ENCODE results near the gene SGSH.
A peak's percentile ranks its signal among the peaks of the same experiment; 100 is the strongest.

SGSH gene

GRCh38 chr17:80224683-80225082 is 4.5 kb upstream of the SGSH start:
- Mint-ChIP-seq H3K4me3 (no peak overlapping the region), H3K9me3 (no peaks in the 10 kb centered on the region), H3K36me3 (no peaks in the 10 kb centered on the region), H3K4me1 (peaks cover 2% of the 10 kb centered on the region), H3K27me3 (peaks cover 20% of the 10 kb centered on the region), H3K27ac (no peak overlapping the region)
- CTCF ChIA-PET, result no interaction called here
- DNase-seq, result no peak

- Mint-ChIP-seq H3K9me3 (no peaks in the 10 kb centered on the region), H3K27me3 (peaks cover 24% of the 10 kb centered on the region), H3K27ac (no peak overlapping the region), H3K36me3 (no peaks in the 10 kb centered on the region), H3K4me3 (no peak overlapping the region), H3K4me1 (peaks cover 9% of the 10 kb centered on the region)
- DNase-seq, result no peak
- CTCF ChIA-PET, result no interaction called here
Observed at GRCh38 chr17:80223838-80224497, 3.8 kb upstream of the SGSH start.

GRCh38 chr17:80223142-80223815 is 3.1 kb upstream of the SGSH start:
- peaks cover 1% of the 10 kb centered on the region for H3K36me3 Mint-ChIP-seq
- CTCF ChIA-PET, result no interaction called here
- no peak for DNase-seq
- peaks cover 24% of the 10 kb centered on the region for H3K27me3 Mint-ChIP-seq
- H3K9me3 Mint-ChIP-seq, result no peaks in the 10 kb centered on the region
- peaks cover 16% of the 10 kb centered on the region for H3K4me1 Mint-ChIP-seq
- H3K27ac Mint-ChIP-seq, result no peak overlapping the region
- H3K4me3 Mint-ChIP-seq, result peak overlapping the region; percentile 24

- DNase-seq, result no peak
- CTCF ChIA-PET, result no interaction called here
- Mint-ChIP-seq H3K27ac (no peak overlapping the region), H3K36me3 (peaks cover 3% of the 10 kb centered on the region), H3K27me3 (peaks cover 24% of the 10 kb centered on the region), H3K9me3 (no peaks in the 10 kb centered on the region), H3K4me1 (peaks cover 18% of the 10 kb centered on the region), H3K4me3 (peak overlapping the region; percentile 33)
Observed at GRCh38 chr17:80222376-80223141, 2.4 kb upstream of the SGSH start.

GRCh38 chr17:80221351-80222105 is 1.4 kb upstream of the SGSH start:
- Mint-ChIP-seq H3K4me3 (peak overlapping the region; percentile 70), H3K36me3 (peaks cover 6% of the 10 kb centered on the region), H3K4me1 (peaks cover 22% of the 10 kb centered on the region), H3K27ac (peak overlapping the region; percentile 67), H3K9me3 (no peaks in the 10 kb centered on the region), H3K27me3 (peaks cover 24% of the 10 kb centered on the region)
- CTCF ChIA-PET, result no interaction called here
- DNase-seq, result no peak

- Mint-ChIP-seq H3K9me3 (no peaks in the 10 kb centered on the region), H3K27me3 (peaks cover 19% of the 10 kb centered on the region), H3K36me3 (peaks cover 11% of the 10 kb centered on the region), H3K27ac (peak overlapping the region; percentile 67), H3K4me3 (peak overlapping the region; percentile 70), H3K4me1 (peaks cover 22% of the 10 kb centered on the region)
- peak; percentile 39 for DNase-seq
- CTCF ChIA-PET, result no interaction called here
Observed at GRCh38 chr17:80220736-80221215, 643 bp upstream of the SGSH start.

- CTCF ChIA-PET, result no interaction called here
- H3K27ac Mint-ChIP-seq, result peak overlapping the region; percentile 91
- H3K4me3 Mint-ChIP-seq, result peak overlapping the region; percentile 89
Observed at GRCh38 chr17:80219763-80220053, 425 bp downstream of the SGSH start.

GRCh38 chr17:80219013-80219762 is 945 bp downstream of the SGSH start:
- Mint-ChIP-seq H3K9me3 (no peaks in the 10 kb centered on the region), H3K4me1 (peaks cover 22% of the 10 kb centered on the region), H3K36me3 (peaks cover 14% of the 10 kb centered on the region), H3K27ac (peak overlapping the region; percentile 91), H3K27me3 (peaks cover 19% of the 10 kb centered on the region), H3K4me3 (peak overlapping the region; percentile 89)
- DNase-seq, result peak; percentile 91
- CTCF ChIA-PET, result interaction anchor here (1.2 kb wide), 1 partner anchor 32 kb away, joined by 3 read pairs; no protein-coding TSS in a partner anchor

More at GRCh38 chr17:80219763-80220053, 425 bp downstream of the SGSH start:
- Mint-ChIP-seq H3K4me1 (peaks cover 22% of the 10 kb centered on the region), H3K9me3 (no peaks in the 10 kb centered on the region), H3K27me3 (peaks cover 19% of the 10 kb centered on the region), H3K36me3 (peaks cover 14% of the 10 kb centered on the region)
- no peak for DNase-seq

- Mint-ChIP-seq H3K4me1 (peaks cover 22% of the 10 kb centered on the region), H3K27ac (peak overlapping the region; percentile 91), H3K9me3 (no peaks in the 10 kb centered on the region), H3K4me3 (peak overlapping the region; percentile 89), H3K27me3 (peaks cover 19% of the 10 kb centered on the region), H3K36me3 (peaks cover 14% of the 10 kb centered on the region)
- DNase-seq, result no peak
- CTCF ChIA-PET, result interaction anchor here (1.2 kb wide), 1 partner anchor 33 kb away, joined by 3 read pairs; no protein-coding TSS in a partner anchor
Observed at GRCh38 chr17:80218391-80218790, 1.7 kb downstream of the SGSH start.

GRCh38 chr17:80217703-80218362 is 2.3 kb downstream of the SGSH start:
- H3K36me3 Mint-ChIP-seq, result peaks cover 14% of the 10 kb centered on the region
- no peak overlapping the region for H3K4me3 Mint-ChIP-seq
- no peak for DNase-seq
- CTCF ChIA-PET, result no interaction called here
- H3K27ac Mint-ChIP-seq, result peak overlapping the region; percentile 63
- H3K4me1 Mint-ChIP-seq, result peaks cover 22% of the 10 kb centered on the region
- H3K27me3 Mint-ChIP-seq, result peaks cover 17% of the 10 kb centered on the region
- H3K9me3 Mint-ChIP-seq, result no peaks in the 10 kb centered on the region

- Mint-ChIP-seq H3K4me1 (peaks cover 22% of the 10 kb centered on the region), H3K36me3 (peaks cover 14% of the 10 kb centered on the region)
- CTCF ChIA-PET, result no interaction called here
Observed at GRCh38 chr17:80216473-80217456, 3.4 kb downstream of the SGSH start.

GRCh38 chr17:80214878-80215210 is 5.3 kb downstream of the SGSH start:
- H3K4me3 Mint-ChIP-seq, result no peak overlapping the region

More at GRCh38 chr17:80216473-80217456, 3.4 kb downstream of the SGSH start:
- no peak for DNase-seq
- no peak overlapping the region for H3K27ac Mint-ChIP-seq
- peaks cover 12% of the 10 kb centered on the region for H3K27me3 Mint-ChIP-seq
- no peak overlapping the region for H3K4me3 Mint-ChIP-seq
- no peaks in the 10 kb centered on the region for H3K9me3 Mint-ChIP-seq

More at GRCh38 chr17:80214878-80215210, 5.3 kb downstream of the SGSH start:
- peaks cover 20% of the 10 kb centered on the region for H3K4me1 Mint-ChIP-seq
- DNase-seq, result no peak
- H3K27ac Mint-ChIP-seq, result no peak overlapping the region
- peaks cover 5% of the 10 kb centered on the region for H3K27me3 Mint-ChIP-seq
- peaks cover 20% of the 10 kb centered on the region for H3K36me3 Mint-ChIP-seq
- CTCF ChIA-PET, result no interaction called here
- H3K9me3 Mint-ChIP-seq, result no peaks in the 10 kb centered on the region
